BLaER1 treated with 17β-estradiol and CSF1 and Interleukin-3, amounts not matched to agents 10 nM and 100 nM (cell line): ENCODE measurements around the gene ACAD11.
"Not testable (repeated sequence)": the region's sequence is repeated elsewhere in the genome, so short reads cannot be mapped to it uniquely, and the experiment has no call there.

ENCODE experiments used
- H3K27ac ChIP-seq, 11 experiments: shearing (Covaris generic); formaldehyde crosslinking; 2 replicates each; pipeline ENCODE4 v1.8.1; 2022
- H3K27me3 ChIP-seq, 11 experiments: shearing (Covaris generic); formaldehyde crosslinking; 2 replicates each; pipeline ENCODE4 v1.8.1; 2022
- H3K36me3 ChIP-seq, 11 experiments: shearing (Covaris generic); formaldehyde crosslinking; 2 replicates each; pipeline ENCODE4 v1.8.1; 2022
- H3K4me1 ChIP-seq, 10 experiments: shearing (Covaris generic); formaldehyde crosslinking; 2 replicates each; pipeline ENCODE4 v1.8.1; 2022
- H3K4me2 ChIP-seq, 11 experiments: shearing (Covaris generic); formaldehyde crosslinking; 2 replicates each; pipeline ENCODE4 v1.8.1; 2022
- H3K4me3 ChIP-seq, 10 experiments: shearing (Covaris generic); formaldehyde crosslinking; 2 replicates each; pipeline ENCODE4 v1.8.1; 2022
- H3K9ac ChIP-seq, 11 experiments: shearing (Covaris generic); formaldehyde crosslinking; 2 replicates each; pipeline ENCODE4 v1.8.1; 2022
- H3K9me3 ChIP-seq, 11 experiments: shearing (Covaris generic); formaldehyde crosslinking; replicated peaks in 1 of 11; 2 replicates each; pipeline ENCODE4 v1.8.1; 2022
- H4K20me1 ChIP-seq, 11 experiments: shearing (Covaris generic); formaldehyde crosslinking; 2 replicates each; pipeline ENCODE4 v1.8.1; 2022
- Cebpa-rat ChIP-seq, 11 experiments: shearing (Covaris generic); IDR thresholded peaks; 2 replicates each; pipeline ENCODE4 v1.8.1; 2022

ACAD11 gene

GRCh38 chr3:132655471-132655870 is 4.1 kb downstream of the ACAD11 start:
- TF ChIP-seq Cebpa-rat (IDR thresholded peaks at IDR 0.05): no peak
- 0 out of 22 replicates have a peak, but pooled peaks cover 0 to 4% (median 0%) of the 10 kb centered on the region in 11 experiments for H4K20me1 ChIP-seq
- H3K4me3 ChIP-seq: no peak overlapping the region
- no peak overlapping the region for H3K9ac ChIP-seq
- H3K27me3 ChIP-seq: no peaks in the 10 kb centered on the region
- no peak overlapping the region for H3K27ac ChIP-seq
- peaks cover 10 to 50% (median 14%) of the 10 kb centered on the region in 10 experiments; a peak in 19 of 20 replicates for H3K4me1 ChIP-seq
- no peaks in the 10 kb centered on the region for H3K36me3 ChIP-seq
- no peak overlapping the region for H3K4me2 ChIP-seq
- no peaks in the 10 kb centered on the region for H3K9me3 ChIP-seq

- no peak overlapping the region for H3K27ac ChIP-seq
- no peaks in the 10 kb centered on the region for H3K27me3 ChIP-seq
- H4K20me1 ChIP-seq: 0 out of 22 replicates have a peak, but pooled peaks cover 0 to 4% (median 0%) of the 10 kb centered on the region in 11 experiments
Measured at GRCh38 chr3:132654721-132655120, 4.9 kb downstream of the ACAD11 start.

DNA sequence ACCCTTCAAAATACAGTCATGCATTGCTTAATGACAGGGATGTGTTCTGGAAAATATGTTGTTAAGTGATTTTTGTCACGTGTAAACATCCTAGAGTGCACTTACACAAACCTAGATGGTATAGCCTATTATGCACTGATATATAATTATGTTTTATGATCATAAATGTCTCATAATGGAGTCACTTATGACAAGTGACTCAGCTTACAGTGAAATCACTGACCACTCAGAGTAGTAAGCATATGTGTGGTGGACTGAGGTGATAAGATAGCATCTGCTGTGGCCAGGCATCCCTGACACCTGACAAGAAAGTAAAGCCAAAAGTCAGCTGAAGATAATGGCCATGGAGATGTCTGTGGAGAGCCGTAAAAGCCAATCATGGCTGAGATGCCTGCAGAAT is 5.4 kb downstream of the ACAD11 start:
- Histone ChIP-seq H3K4me2 (no peak overlapping the region; a peak in 1 of 22 replicates), H3K36me3 (no peaks in the 10 kb centered on the region), H3K9ac (no peak overlapping the region), H3K4me3 (no peak overlapping the region), H4K20me1 (0 out of 22 replicates have a peak, but pooled peaks cover 0 to 4% (median 0%) of the 10 kb centered on the region in 11 experiments), H3K9me3 (no peaks in the 10 kb centered on the region), H3K27me3 (no peaks in the 10 kb centered on the region), H3K27ac (no peak overlapping the region), H3K4me1 (peaks cover 10 to 50% (median 14%) of the 10 kb centered on the region in 10 experiments; a peak in 19 of 20 replicates)
- TF ChIP-seq Cebpa-rat (IDR thresholded peaks at IDR 0.05): no peak

More at GRCh38 chr3:132654721-132655120, 4.9 kb downstream of the ACAD11 start:
- H3K9me3 ChIP-seq: no peaks in the 10 kb centered on the region
- peaks cover 10 to 50% (median 14%) of the 10 kb centered on the region in 10 experiments; a peak in 19 of 20 replicates for H3K4me1 ChIP-seq
- TF ChIP-seq Cebpa-rat (IDR thresholded peaks at IDR 0.05): no peak
- H3K9ac ChIP-seq: no peak overlapping the region
- H3K4me3 ChIP-seq: no peak overlapping the region
- H3K36me3 ChIP-seq: no peaks in the 10 kb centered on the region
- 0 out of 22 replicates have a peak overlapping the region, but pooled peaks of 1 of the 11 experiments have one; percentile 6 for H3K4me2 ChIP-seq

DNA sequence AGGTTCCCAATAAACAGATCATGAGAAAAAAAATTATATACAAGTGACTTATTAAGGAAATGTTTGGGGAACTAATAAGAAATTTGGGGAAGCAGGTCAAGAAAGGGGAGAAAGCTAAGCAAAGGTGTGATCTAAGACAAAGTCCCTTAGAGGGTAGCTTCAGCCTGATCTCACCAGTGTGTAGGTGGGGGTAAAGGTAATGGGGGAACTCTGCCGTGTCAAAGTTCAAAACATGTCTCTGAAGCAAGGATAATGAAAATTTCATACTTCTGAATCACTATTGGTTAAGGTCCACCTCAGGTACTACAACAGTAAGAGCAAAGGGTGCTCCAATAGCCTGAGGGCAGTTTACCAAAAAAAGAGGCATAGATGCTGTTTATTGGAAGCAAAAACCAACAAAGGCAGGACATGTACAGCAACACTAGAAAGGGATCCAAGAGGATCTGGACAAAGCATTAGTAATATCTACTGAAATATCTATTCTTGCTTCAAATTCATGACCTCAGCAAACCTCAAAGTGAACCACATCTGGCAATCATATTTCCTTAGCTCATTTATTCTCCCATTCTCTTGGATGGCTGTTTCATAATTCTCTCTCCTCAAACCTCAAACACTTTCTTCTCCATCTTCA is 6.9 kb downstream of the ACAD11 start:
- H3K36me3 ChIP-seq: no peaks in the 10 kb centered on the region
- no peaks in the 10 kb centered on the region for H3K27me3 ChIP-seq
- H3K9ac ChIP-seq: no peak overlapping the region
- TF ChIP-seq Cebpa-rat (IDR thresholded peaks at IDR 0.05): no peak
- H3K4me3 ChIP-seq: no peak overlapping the region
- H3K4me2 ChIP-seq: peak overlapping the region in 3 of 11 experiments; percentile 18 to 61 (median 30); a peak in 5 of 22 replicates
- no peak overlapping the region for H3K27ac ChIP-seq
- no peaks in the 10 kb centered on the region for H3K9me3 ChIP-seq
- H3K4me1 ChIP-seq: peaks cover 0 to 38% (median under 1%) of the 10 kb centered on the region in 10 experiments; a peak in 7 of 20 replicates
- 0 out of 22 replicates have a peak, but pooled peaks cover 0 to 4% (median 0%) of the 10 kb centered on the region in 11 experiments for H4K20me1 ChIP-seq

- Histone ChIP-seq H3K9ac (no peak overlapping the region), H3K4me1 (peaks cover 0 to 36% (median 0%) of the 10 kb centered on the region in 10 experiments; a peak in 6 of 20 replicates), H3K4me3 (no peak overlapping the region), H3K9me3 (no peaks in the 10 kb centered on the region), H3K36me3 (no peaks in the 10 kb centered on the region), H3K4me2 (no peak overlapping the region), H3K27ac (no peak overlapping the region), H3K27me3 (no peaks in the 10 kb centered on the region), H4K20me1 (0 out of 22 replicates have a peak, but pooled peaks cover 0 to 4% (median 0%) of the 10 kb centered on the region in 11 experiments)
- TF ChIP-seq Cebpa-rat (IDR thresholded peaks at IDR 0.05): no peak
Measured at GRCh38 chr3:132650153-132650552, 9.5 kb downstream of the ACAD11 start.

GRCh38 chr3:132645058-132645457 is 14.6 kb downstream of the ACAD11 start:
- Histone ChIP-seq H3K4me2 (no peak overlapping the region), H3K9me3 (no peaks in the 10 kb centered on the region), H3K27me3 (no peaks in the 10 kb centered on the region), H3K4me1 (peaks cover 0 to 21% (median 0%) of the 10 kb centered on the region in 10 experiments; a peak in 4 of 20 replicates), H3K9ac (no peak overlapping the region), H4K20me1 (no peaks in the 10 kb centered on the region), H3K27ac (no peak overlapping the region), H3K36me3 (peaks cover 0 to 10% (median 0%) of the 10 kb centered on the region in 11 experiments; a peak in 6 of 22 replicates), H3K4me3 (no peak overlapping the region)
- TF ChIP-seq Cebpa-rat (IDR thresholded peaks at IDR 0.05): no peak

DNA sequence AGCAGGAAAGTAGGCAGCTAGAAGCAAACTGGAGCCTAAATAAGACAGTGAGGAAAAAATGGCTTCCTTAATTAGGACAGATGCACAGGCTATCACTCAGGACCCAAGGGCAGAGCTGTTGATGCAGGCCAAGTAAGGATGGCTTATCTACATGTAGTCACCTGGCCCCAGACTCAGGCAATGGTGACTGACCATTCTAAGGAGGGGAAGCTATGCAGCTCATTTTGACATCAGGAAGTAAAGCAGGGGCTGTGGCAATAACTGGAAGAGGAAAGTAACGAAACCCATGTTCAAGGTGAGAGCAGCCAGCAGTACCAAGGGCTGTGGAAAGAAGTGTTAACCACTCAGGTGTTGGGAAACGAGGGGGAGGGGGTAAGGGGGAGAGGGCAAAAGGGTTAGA is 16.2 kb downstream of the ACAD11 start:
- Histone ChIP-seq H3K27ac (no peak overlapping the region), H4K20me1 (no peaks in the 10 kb centered on the region), H3K4me2 (no peak overlapping the region), H3K4me3 (no peak overlapping the region), H3K36me3 (peaks cover 4 to 24% (median 11%) of the 10 kb centered on the region in 11 experiments; a peak in 17 of 22 replicates), H3K27me3 (no peaks in the 10 kb centered on the region), H3K9ac (peak overlapping the region in 2 of 11 experiments; percentile 2 to 26; a peak in 1 of 22 replicates), H3K4me1 (peaks cover 0 to 21% (median 0%) of the 10 kb centered on the region in 10 experiments; a peak in 4 of 20 replicates), H3K9me3 (no peaks in the 10 kb centered on the region)
- no peak for TF ChIP-seq Cebpa-rat (IDR thresholded peaks at IDR 0.05)

- Histone ChIP-seq H3K9ac (no peak overlapping the region), H3K9me3 (no peaks in the 10 kb centered on the region), H3K4me3 (no peak overlapping the region), H3K4me2 (no peak overlapping the region), H3K36me3 (peaks cover 4 to 33% (median 15%) of the 10 kb centered on the region in 11 experiments; a peak in 17 of 22 replicates), H3K27me3 (no peaks in the 10 kb centered on the region), H3K4me1 (peaks cover 0 to 17% (median 0%) of the 10 kb centered on the region in 10 experiments; a peak in 4 of 20 replicates), H3K27ac (no peak overlapping the region), H4K20me1 (no peaks in the 10 kb centered on the region)
- TF ChIP-seq Cebpa-rat (IDR thresholded peaks at IDR 0.05): no peak
Measured at GRCh38 chr3:132642539-132642847, 17.1 kb downstream of the ACAD11 start.

GRCh38 chr3:132641837-132642538 is 17.6 kb downstream of the ACAD11 start:
- no peak for TF ChIP-seq Cebpa-rat (IDR thresholded peaks at IDR 0.05)
- no peaks in the 10 kb centered on the region for H3K27me3 ChIP-seq
- H3K27ac ChIP-seq: no peak overlapping the region
- peaks cover 0 to 12% (median 0%) of the 10 kb centered on the region in 10 experiments; a peak in 4 of 20 replicates for H3K4me1 ChIP-seq
- H3K9ac ChIP-seq: no peak overlapping the region
- no peak overlapping the region for H3K4me3 ChIP-seq
- no peaks in the 10 kb centered on the region for H3K9me3 ChIP-seq
- H3K36me3 ChIP-seq: peaks cover 4 to 37% (median 15%) of the 10 kb centered on the region in 11 experiments; a peak in 17 of 22 replicates
- no peaks in the 10 kb centered on the region for H4K20me1 ChIP-seq
- H3K4me2 ChIP-seq: peak overlapping the region in 1 of 11 experiments; percentile 64; a peak in 1 of 22 replicates

GRCh38 chr3:132641427-132641826 is 18.2 kb downstream of the ACAD11 start:
- H3K27me3 ChIP-seq, H3K4me3 ChIP-seq, H4K20me1 ChIP-seq, H3K27ac ChIP-seq, H3K4me2 ChIP-seq, H3K9ac ChIP-seq, H3K9me3 ChIP-seq, H3K4me1 ChIP-seq: not testable (repeated sequence)
- peaks cover 5 to 43% (median 17%) of the 10 kb centered on the region in 11 experiments; a peak in 17 of 22 replicates for H3K36me3 ChIP-seq
